AG04450 (cell line): Measurements from ENCODE around the gene POLE2. TPM values are rescaled to one million over a fixed set of nuclear protein-coding genes. Genes with fewer than 3 reads are reported as not detected.

Source experiments
- CTCF ChIA-PET: fragments of 300-600, 350-600 bp; formaldehyde crosslinking; extraction: SDS; loops from one replicate; lab custom pipeline; 2022; ENCODE audit warnings: antibody characterized with exemption, inconsistent platforms; lab: Charles Lee
- POLR2A ChIA-PET: fragments of 350-600 bp; formaldehyde crosslinking; extraction: SDS; loops from one replicate; lab custom pipeline; 2021; ENCODE audit warnings: antibody characterized with exemption, inconsistent platforms; lab: Yijun Ruan, JAX
- DNase-seq: peaks from one replicate; pipeline ENCODE4 v3.0.0-alpha.2; 2011; ENCODE audit warnings: low read depth, low spot score
- H3K27ac ChIP-seq: one replicate; pipeline ENCODE4 v1.5.1; 2012; ENCODE audit warnings: low read depth, low read length, control low read depth
- H3K27me3 ChIP-seq: one replicate; pipeline ENCODE4 v1.6.0; 2012; ENCODE audit warnings: low read length; ENCODE audit not compliant: control insufficient read depth, insufficient read depth
- H3K4me3 ChIP-seq: 2 replicates; pipeline ENCODE4 v1.5.1; 2011; ENCODE audit warnings: mild to moderate bottlenecking, low read depth, low read length, control low read depth
- H3K9me3 ChIP-seq: 2 replicates; pipeline ENCODE4 v1.5.1; 2012; ENCODE audit warnings: low read length; ENCODE audit not compliant: control insufficient read depth, insufficient read depth
- CTCF ChIP-seq: IDR thresholded peaks from 2 replicates; pipeline ENCODE4 v1.5.1; 2011; ENCODE audit warnings: low read depth, low read length, control low read depth, inconsistent platforms
- polyA plus RNA-seq: library from polyadenylated mRNA; depleted of rRNA; stranded (reverse); fragments of >200 nt; gene quantifications from 2 replicates; pipeline ENCODE4 v1.2.3, GENCODE V29; 2011

POLE2 gene
- polyA plus RNA-seq, 1 experiment: 5.8 TPM

GRCh38 chr14:49622022-49622607, 65.9 kb downstream of the POLE2 start:
- POLR2A ChIA-PET: interaction anchor here (2.5 kb wide), 1 partner anchor 36 kb away, joined by 21 read pairs; the partner anchor contains the start of gene RPS29
- Histone ChIP-seq H3K27ac (no peak overlapping the region), H3K27me3 (no peaks in the 10 kb centered on the region), H3K4me3 (peak overlapping the region; percentile 93), H3K9me3 (no peaks in the 10 kb centered on the region; the same call in 1 of the 2 replicates)
- DNase-seq: no peak
- CTCF ChIA-PET: interaction anchor here (2.6 to 3.3 kb wide), 2 partner anchors 12 kb away, joined by 17 to 19 read pairs; partner anchors contain the start of gene DNAAF2
- no peak for TF ChIP-seq CTCF

GRCh38 chr14:49621114-49621881, 66.7 kb downstream of the POLE2 start:
- TF ChIP-seq CTCF: no peak
- no peaks in the 10 kb centered on the region for H3K27me3 ChIP-seq
- H3K9me3 ChIP-seq: no peaks in the 10 kb centered on the region; the same call in 1 of the 2 replicates
- POLR2A ChIA-PET: interaction anchor here (1.1 to 2.5 kb wide), 8 partner anchors 13 to 441 kb away, joined by 3 to 26 read pairs (median 16); partner anchors contain the start of genes DNAAF2, KLHDC2, LRR1 and RPS29
- peak overlapping the region; percentile 93 for H3K4me3 ChIP-seq
- CTCF ChIA-PET: interaction anchor here (1.5 to 2.6 kb wide), 2 partner anchors 13 to 160 kb away, joined by 4 to 17 read pairs; partner anchors contain the start of gene DNAAF2
- DNase-seq: no peak
- peak overlapping the region; percentile 95 for H3K27ac ChIP-seq

- POLR2A ChIA-PET: interaction anchor here (0.6 to 2.5 kb wide), 16 partner anchors 8 to 442 kb away, joined by 3 to 26 read pairs (median 6); partner anchors contain the start of genes DNAAF2, KLHDC2, LRR1 and NEMF
- H3K27ac ChIP-seq: peak within 1 kb of the TSS; percentile 95
- H3K4me3 ChIP-seq: peak within 1 kb of the TSS; percentile 93
Observed at GRCh38 chr14:49620182-49621113, 67.6 kb downstream of the POLE2 start, which contains the start of the genes MGAT2 and RPL36AL. TSS of gene MGAT2 (plus strand) at chr14:49620799. CDS start at chr14:49621269, 470 bp downstream. TSS of gene RPL36AL (minus strand) at chr14:49620626. CDS start at chr14:49619104, 1,522 bp downstream.

More at GRCh38 chr14:49620182-49621113, 67.6 kb downstream of the POLE2 start, which contains the start of the genes MGAT2 and RPL36AL:
- H3K27me3 ChIP-seq: no peaks in the 10 kb centered on the region
- DNase-seq: peak; percentile 98
- H3K9me3 ChIP-seq: no peaks in the 10 kb centered on the region; the same call in 1 of the 2 replicates
- CTCF ChIA-PET: interaction anchor here (0.8 to 2.6 kb wide), 4 partner anchors 14 to 159 kb away, joined by 3 to 17 read pairs (median 6); partner anchors contain the start of gene DNAAF2
- peak; percentile 53 for TF ChIP-seq CTCF
